T-helper 2 cell treated with Interferon-gamma antibody and Interleukin-4, amounts not matched to agents 5 μg/mL and 100 μg/mL, for 36 hours (primary cell): ENCODE measurements around the gene SH3GL3.

Source experiments
- DNase-seq: peaks from one replicate; pipeline ENCODE4 v3.0.0; 2021; ENCODE audit warnings: low spot score
- H3K27ac Mint-ChIP-seq: one replicate; pipeline ENCODE4 v1.8.0; 2021; ENCODE audit warnings: mild to moderate bottlenecking, mixed read lengths
- H3K27me3 Mint-ChIP-seq: one replicate; pipeline ENCODE4 v1.8.0; 2021; ENCODE audit warnings: low read depth, mixed read lengths
- H3K36me3 Mint-ChIP-seq: one replicate; pipeline ENCODE4 v1.8.0; 2021; ENCODE audit warnings: low read depth, mixed read lengths
- H3K4me1 Mint-ChIP-seq: one replicate; pipeline ENCODE4 v1.8.0; 2021; ENCODE audit warnings: low read depth, mixed read lengths
- H3K4me3 Mint-ChIP-seq: one replicate; pipeline ENCODE4 v1.8.0; 2022; ENCODE audit warnings: mild to moderate bottlenecking, moderate library complexity, mixed read lengths
- H3K9me3 Mint-ChIP-seq: one replicate; pipeline ENCODE4 v1.8.0; 2021; ENCODE audit warnings: mixed read lengths

The SH3GL3 gene

GRCh38 chr15:83474578-83474977 is 27.4 kb downstream of the SH3GL3 start:
- no peak overlapping the region for H3K4me3 Mint-ChIP-seq
- H3K4me1 Mint-ChIP-seq: no peaks in the 10 kb centered on the region
- DNase-seq: no peak
- H3K36me3 Mint-ChIP-seq: no peaks in the 10 kb centered on the region
- H3K9me3 Mint-ChIP-seq: no peaks in the 10 kb centered on the region
- H3K27ac Mint-ChIP-seq: no peak overlapping the region
- no peaks in the 10 kb centered on the region for H3K27me3 Mint-ChIP-seq

DNA sequence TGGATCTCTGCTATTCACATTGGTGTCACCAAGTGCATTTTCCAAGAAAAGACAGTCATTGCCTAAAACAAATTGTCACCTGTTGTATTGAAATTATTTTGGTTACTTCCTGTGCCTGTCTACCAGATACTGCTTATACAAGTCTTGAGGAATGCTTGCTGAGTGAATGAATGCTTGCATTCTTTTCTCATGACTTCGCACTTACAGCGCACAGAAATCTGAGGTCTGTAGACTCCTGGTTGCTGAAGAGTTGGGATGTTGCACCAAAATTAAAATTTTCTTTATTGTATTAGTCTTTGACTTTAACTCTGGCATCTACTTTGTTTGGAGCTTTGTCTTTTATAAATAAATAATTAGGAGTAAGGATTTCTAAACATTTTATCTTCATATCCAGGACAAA is 28.4 kb downstream of the SH3GL3 start:
- H3K27me3 Mint-ChIP-seq: no peaks in the 10 kb centered on the region
- no peaks in the 10 kb centered on the region for H3K36me3 Mint-ChIP-seq
- no peak overlapping the region for H3K27ac Mint-ChIP-seq
- no peak overlapping the region for H3K4me3 Mint-ChIP-seq
- no peak for DNase-seq
- no peaks in the 10 kb centered on the region for H3K9me3 Mint-ChIP-seq
- H3K4me1 Mint-ChIP-seq: no peaks in the 10 kb centered on the region

- no peak for DNase-seq
- H3K27me3 Mint-ChIP-seq: no peaks in the 10 kb centered on the region
- no peaks in the 10 kb centered on the region for H3K4me1 Mint-ChIP-seq
- no peaks in the 10 kb centered on the region for H3K36me3 Mint-ChIP-seq
- H3K4me3 Mint-ChIP-seq: no peak overlapping the region
- no peaks in the 10 kb centered on the region for H3K9me3 Mint-ChIP-seq
- H3K27ac Mint-ChIP-seq: no peak overlapping the region
Observed at GRCh38 chr15:83476066-83476465, 28.9 kb downstream of the SH3GL3 start.

GRCh38 chr15:83476708-83477107 is 29.6 kb downstream of the SH3GL3 start:
- DNase-seq: no peak
- no peak overlapping the region for H3K27ac Mint-ChIP-seq
- H3K4me3 Mint-ChIP-seq: no peak overlapping the region
- H3K27me3 Mint-ChIP-seq: no peaks in the 10 kb centered on the region
- H3K9me3 Mint-ChIP-seq: no peaks in the 10 kb centered on the region
- no peaks in the 10 kb centered on the region for H3K4me1 Mint-ChIP-seq
- no peaks in the 10 kb centered on the region for H3K36me3 Mint-ChIP-seq

GRCh38 chr15:83477172-83477807 is 30.1 kb downstream of the SH3GL3 start:
- Mint-ChIP-seq H3K4me1 (no peaks in the 10 kb centered on the region), H3K36me3 (no peaks in the 10 kb centered on the region), H3K27me3 (no peaks in the 10 kb centered on the region), H3K4me3 (no peak overlapping the region), H3K27ac (no peak overlapping the region), H3K9me3 (no peaks in the 10 kb centered on the region)
- DNase-seq: no peak

- no peaks in the 10 kb centered on the region for H3K27me3 Mint-ChIP-seq
- H3K4me1 Mint-ChIP-seq: no peaks in the 10 kb centered on the region
- DNase-seq: no peak
- H3K4me3 Mint-ChIP-seq: no peak overlapping the region
- H3K36me3 Mint-ChIP-seq: no peaks in the 10 kb centered on the region
- no peak overlapping the region for H3K27ac Mint-ChIP-seq
- H3K9me3 Mint-ChIP-seq: no peaks in the 10 kb centered on the region
Observed at GRCh38 chr15:83477808-83478537, 30.8 kb downstream of the SH3GL3 start.

GRCh38 chr15:83483612-83484011 is 36.5 kb downstream of the SH3GL3 start:
- no peak overlapping the region for H3K27ac Mint-ChIP-seq
- H3K4me1 Mint-ChIP-seq: no peaks in the 10 kb centered on the region
- peaks cover 7% of the 10 kb centered on the region for H3K9me3 Mint-ChIP-seq
- H3K4me3 Mint-ChIP-seq: no peak overlapping the region
- no peak for DNase-seq
- no peaks in the 10 kb centered on the region for H3K27me3 Mint-ChIP-seq
- no peaks in the 10 kb centered on the region for H3K36me3 Mint-ChIP-seq

- DNase-seq: no peak
- Mint-ChIP-seq H3K9me3 (peaks cover 7% of the 10 kb centered on the region), H3K27ac (no peak overlapping the region), H3K36me3 (no peaks in the 10 kb centered on the region), H3K27me3 (no peaks in the 10 kb centered on the region), H3K4me1 (no peaks in the 10 kb centered on the region), H3K4me3 (no peak overlapping the region)
Observed at GRCh38 chr15:83484636-83485035, 37.5 kb downstream of the SH3GL3 start.

DNA sequence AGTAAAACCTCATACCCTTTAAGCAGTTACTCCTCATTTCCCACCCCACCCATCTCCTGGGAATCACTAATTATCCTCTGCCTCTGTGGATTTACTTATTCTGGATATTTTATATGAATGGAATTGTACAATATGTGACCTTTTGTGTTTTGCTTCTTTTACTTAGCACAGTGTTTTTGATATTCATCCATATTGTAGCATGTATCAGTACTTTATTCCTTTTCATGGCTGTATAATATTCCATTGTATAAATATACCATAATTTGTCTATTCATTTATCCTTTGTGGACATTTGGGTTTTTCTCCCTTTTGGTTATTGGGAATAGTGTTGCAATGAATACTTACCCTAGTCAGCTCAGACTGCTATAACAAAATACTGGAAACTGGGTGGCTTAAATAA is 39.2 kb downstream of the SH3GL3 start:
- Mint-ChIP-seq H3K4me1 (no peaks in the 10 kb centered on the region), H3K27me3 (no peaks in the 10 kb centered on the region), H3K27ac (no peak overlapping the region), H3K9me3 (peaks cover 7% of the 10 kb centered on the region), H3K4me3 (no peak overlapping the region), H3K36me3 (no peaks in the 10 kb centered on the region)
- no peak for DNase-seq

DNA sequence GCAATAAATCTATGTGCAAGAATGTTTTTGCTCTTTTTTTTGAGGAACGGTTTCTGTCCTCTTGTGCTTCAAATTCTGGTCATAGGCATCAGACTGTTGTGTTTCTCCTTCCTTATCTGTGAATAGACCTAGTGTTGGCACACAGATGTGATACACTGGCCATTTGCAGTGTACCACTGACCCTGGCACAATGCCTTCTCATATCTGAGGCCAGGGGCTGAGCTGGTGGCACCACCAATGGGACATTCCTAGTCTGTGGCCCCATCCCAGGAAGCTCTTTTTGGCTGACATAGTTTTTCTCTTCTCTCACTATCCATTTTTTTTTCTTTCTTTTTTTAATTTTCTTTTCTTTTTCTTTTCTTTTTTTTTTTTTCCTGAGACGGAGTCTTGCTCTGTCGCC is 40.4 kb downstream of the SH3GL3 start:
- no peak overlapping the region for H3K4me3 Mint-ChIP-seq
- H3K27me3 Mint-ChIP-seq: no peaks in the 10 kb centered on the region
- DNase-seq: no peak
- no peak overlapping the region for H3K27ac Mint-ChIP-seq
- H3K9me3 Mint-ChIP-seq: peaks cover 7% of the 10 kb centered on the region
- no peaks in the 10 kb centered on the region for H3K4me1 Mint-ChIP-seq
- H3K36me3 Mint-ChIP-seq: no peaks in the 10 kb centered on the region

DNA sequence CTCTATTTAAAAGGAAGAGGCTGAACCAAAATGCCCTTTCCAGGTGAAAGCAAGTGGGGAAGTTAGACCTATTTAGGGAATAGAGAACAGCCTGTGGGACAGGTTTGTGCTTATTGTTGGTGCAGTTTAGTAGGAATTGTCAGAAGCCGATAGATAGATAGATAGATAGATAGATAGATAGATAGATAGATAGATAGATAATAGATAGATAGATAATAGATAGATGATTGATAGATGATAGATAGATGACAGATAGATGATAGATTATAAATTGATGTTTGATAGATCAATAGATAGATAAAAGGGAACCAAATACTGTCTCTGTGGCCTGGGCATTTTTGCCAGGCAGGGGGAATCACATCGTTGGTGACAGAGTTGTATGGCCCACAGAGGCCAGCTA is 42.5 kb downstream of the SH3GL3 start:
- no peaks in the 10 kb centered on the region for H3K27me3 Mint-ChIP-seq
- no peak for DNase-seq
- no peak overlapping the region for H3K27ac Mint-ChIP-seq
- peaks cover 7% of the 10 kb centered on the region for H3K9me3 Mint-ChIP-seq
- H3K4me1 Mint-ChIP-seq: no peaks in the 10 kb centered on the region
- H3K4me3 Mint-ChIP-seq: no peak overlapping the region
- H3K36me3 Mint-ChIP-seq: no peaks in the 10 kb centered on the region

GRCh38 chr15:83491486-83491885 is 44.3 kb downstream of the SH3GL3 start:
- Mint-ChIP-seq H3K4me3 (no peak overlapping the region), H3K36me3 (no peaks in the 10 kb centered on the region)

DNA sequence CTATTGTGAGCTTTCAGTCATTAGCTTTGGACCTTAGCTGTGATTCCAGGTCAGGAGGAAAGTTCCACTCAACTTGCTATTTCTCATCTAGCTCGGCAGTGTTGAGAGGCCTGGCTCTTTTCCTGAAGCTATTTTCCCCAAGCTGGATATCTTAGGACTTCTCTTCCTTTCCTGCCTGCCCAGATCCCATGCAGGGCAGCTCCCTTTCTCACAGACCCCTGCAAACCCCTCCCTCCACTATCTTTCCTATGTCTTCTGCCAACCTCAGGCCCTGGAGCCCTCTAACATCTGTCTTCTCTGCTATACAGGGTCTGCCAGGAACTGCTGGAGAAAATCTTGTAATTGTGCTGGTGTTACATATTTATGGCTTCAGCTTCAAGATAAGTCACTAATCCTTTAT is 49.6 kb downstream of the SH3GL3 start:
- Mint-ChIP-seq H3K27me3 (no peaks in the 10 kb centered on the region), H3K9me3 (peaks cover 7% of the 10 kb centered on the region), H3K27ac (no peak overlapping the region), H3K36me3 (no peaks in the 10 kb centered on the region), H3K4me1 (no peaks in the 10 kb centered on the region), H3K4me3 (no peak overlapping the region)
- no peak for DNase-seq

More at GRCh38 chr15:83491486-83491885, 44.3 kb downstream of the SH3GL3 start:
- H3K27ac Mint-ChIP-seq: no peak overlapping the region
- no peaks in the 10 kb centered on the region for H3K4me1 Mint-ChIP-seq
- H3K9me3 Mint-ChIP-seq: peaks cover 7% of the 10 kb centered on the region
- H3K27me3 Mint-ChIP-seq: no peaks in the 10 kb centered on the region
- no peak for DNase-seq

DNA sequence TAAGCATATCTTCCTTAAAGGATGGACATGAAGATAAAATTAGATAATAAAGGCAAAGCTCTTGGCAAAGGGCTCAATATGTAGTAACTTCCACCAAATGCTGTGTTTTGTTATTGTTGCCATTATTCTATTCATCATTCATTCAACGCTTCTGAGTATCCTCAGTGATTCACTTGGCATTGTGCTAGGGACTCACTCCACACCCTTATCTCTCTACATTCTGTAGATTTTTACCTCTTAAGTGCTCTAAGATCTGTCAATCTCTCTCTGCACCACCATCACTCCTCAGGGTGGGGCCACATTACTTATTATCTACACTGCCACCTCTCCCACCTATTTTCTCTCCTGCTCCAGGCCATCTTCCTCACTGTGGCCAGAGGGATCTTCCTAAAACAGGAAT is 51.2 kb downstream of the SH3GL3 start:
- Mint-ChIP-seq H3K27me3 (no peaks in the 10 kb centered on the region), H3K9me3 (peaks cover 7% of the 10 kb centered on the region), H3K4me3 (no peak overlapping the region), H3K36me3 (no peaks in the 10 kb centered on the region), H3K4me1 (no peaks in the 10 kb centered on the region), H3K27ac (no peak overlapping the region)
- no peak for DNase-seq

- DNase-seq: no peak
- peaks cover 7% of the 10 kb centered on the region for H3K9me3 Mint-ChIP-seq
- H3K27me3 Mint-ChIP-seq: no peaks in the 10 kb centered on the region
- H3K36me3 Mint-ChIP-seq: no peaks in the 10 kb centered on the region
- H3K4me3 Mint-ChIP-seq: no peak overlapping the region
- no peak overlapping the region for H3K27ac Mint-ChIP-seq
- H3K4me1 Mint-ChIP-seq: no peaks in the 10 kb centered on the region
Observed at GRCh38 chr15:83498801-83499200, 51.7 kb downstream of the SH3GL3 start.
